Heart left ventricle (tissue), 16 donors: ENCODE measurements around the gene DCX. TPM values are rescaled to one million over a fixed set of nuclear protein-coding genes. Genes with fewer than 3 reads are reported as not detected.

Source experiments
- ATAC-seq, 4 donors: fragments of 200-7000 bp; cut with Tn5 transposase; one replicate each; pipeline ENCODE4 v1.9.1; 2020 to 2022; ENCODE audit warnings: moderate library complexity in 4 of 4, mild to moderate bottlenecking in 3 of 4, moderate number of reproducible peaks in 1 of 4
- DNase-seq, 5 donors: peaks; one replicate each; pipeline ENCODE4 v3.0.0-alpha.2; 2020
- H3K27ac ChIP-seq, 12 donors: fragments of 200-600 bp; sonication (generic) in 4 of 12; one replicate each; pipeline versions ENCODE4 v1.5.0 to v1.8.0; 2016 to 2022; ENCODE audit warnings: mild to moderate bottlenecking in 2 of 12
- H3K27me3 ChIP-seq, 9 donors: fragments of 200-600 bp; sonication (generic) in 2 of 9; one replicate each; pipeline versions ENCODE4 v1.5.1 to v1.8.0; 2016 to 2022; ENCODE audit warnings: mild to moderate bottlenecking in 3 of 9
- H3K36me3 ChIP-seq, 9 donors: fragments of 200-600 bp; sonication (generic) in 2 of 9; one replicate each; pipeline versions ENCODE4 v1.5.0 to v1.8.0; 2018 to 2022; ENCODE audit warnings: mild to moderate bottlenecking in 2 of 9
- H3K4me1 ChIP-seq, 12 donors: fragments of 200-600 bp; sonication (generic) in 4 of 12; one replicate each; pipeline versions ENCODE4 v1.5.0 to v1.8.0; 2016 to 2022; ENCODE audit warnings: mild to moderate bottlenecking in 3 of 12
- H3K4me3 ChIP-seq, 12 donors: fragments of 200-600 bp; sonication (generic) in 4 of 12; one replicate each; pipeline versions ENCODE4 v1.5.0 to v1.8.0; 2017 to 2022; ENCODE audit warnings: mild to moderate bottlenecking in 9 of 12, moderate library complexity in 4 of 12
- H3K9me3 ChIP-seq, 12 donors: fragments of 200-600 bp; sonication (generic) in 4 of 12; one replicate each; pipeline versions ENCODE4 v1.5.0 to v1.8.0; 2016 to 2022; ENCODE audit warnings: mild to moderate bottlenecking in 1 of 12
- CTCF ChIP-seq, 12 donors: fragments of 200-600 bp; sonication (generic) in 4 of 12; IDR thresholded peaks; one replicate each; pipeline versions ENCODE4 v1.5.0 to v1.8.0; 2018 to 2022; ENCODE audit warnings: antibody characterized with exemption in 12 of 12, mild to moderate bottlenecking in 5 of 12
- POLR2A ChIP-seq, 2 donors: fragments of 450-650 bp; IDR thresholded peaks; one replicate each; pipeline ENCODE4 v1.6.1; 2017; ENCODE audit warnings: antibody characterized with exemption in 2 of 2, mild to moderate bottlenecking in 2 of 2, moderate library complexity in 2 of 2
- WGBS, 4 donors: extraction: QIAGEN DNeasy Blood & Tissue Kit in 2 of 4; methylation state at CpG; one replicate each; pipeline versions ENCODE4 v1.1.5 to v1.1.7; 2013 to 2018; 5-methylcytosine and 5-hydroxymethylcytosine counted together
- intact Hi-C, 10 donors: fragments of 100-400 bp; cut with DNase I; formaldehyde crosslinking; loops; one replicate each; pipeline versions ENCODE4 v1.11.1 to v1.14.2; 2022
- polyA plus RNA-seq, 2 donors: library from polyadenylated mRNA; stranded (reverse); fragments of 200-250 nt; gene quantifications; one replicate each; pipeline ENCODE4 v1.2.3, GENCODE V29; 2013
- total RNA-seq, 9 donors: library from RNA; depleted of rRNA in 2 of 9; stranded (reverse); fragments of >200 nt in 2 of 9; fragmentation: NEBNext Ultra II Directional in 3 of 9; extraction: Animal tissue kit (Norgen Biotek cat#: 25700) in 3 of 9; gene quantifications; one replicate each; pipeline versions ENCODE4 v1.1.0 to v1.2.4, GENCODE V29; 2016 to 2023
- donor health status: ischemic (EF 13 %, LVEDD 7.1; RV severe dilation, severe dysfunction).
- donor health status: healthy with polysubstance abuse.
- donor health status: DM: no; HTN: yes; CAD: no.
- donor health status: DM: no; HTN: no; CAD: no.
- donor health status: ischemic (EF 25% LVEDD 6.9; RV normal size, moderate dysfunction).
- donor health status: ischemic (EF 25% LVEDD 5.7; RV mildly dilated, moderate dysfunction).
- donor health status: healthy.
- donor health status: DM: yes; HTN: yes; CAD: no.
- donor health status: ischemic (EF 35%, LVEDD 5.7; RV mildly dilated, moderate dysfunction).
- donor health status: nonischemic (EF 11% LVEDD 7.7; RV severe dilation, severe dysfunction).
- donor health status: DM: yes; HTN: yes; CAD: no.
- donor health status: PGD.
- donor health status: ischemic (EF 29% LVEDD 5.4; RV normal size, mild dysfunction).
- donor health status: nonischemic (EF 23%, LVEDD 6.1; RV moderate dilation, normal function).

DCX gene
- total and polyA plus RNA-seq, 11 donors, result 0.04 to 0.09 (median 0.07) TPM; not detected in 7

- no peaks in the 10 kb centered on the region for H3K4me1 ChIP-seq
- WGBS, 4 donors, result 48 to 59% (median 49%) methylated on average over 8 of the region's 8 CpGs
- no peak overlapping the region for H3K4me3 ChIP-seq
- H3K27ac ChIP-seq, result no peak overlapping the region
- H3K27me3 ChIP-seq, result peaks cover 0 to 20% (median 0%) of the 10 kb centered on the region in 9 donors
- H3K36me3 ChIP-seq, result no peaks in the 10 kb centered on the region
- no peak for TF ChIP-seq CTCF (IDR thresholded peaks at IDR 0.05)
- TF ChIP-seq POLR2A (IDR thresholded peaks at IDR 0.05), result no peak
- H3K9me3 ChIP-seq, result no peaks in the 10 kb centered on the region
- intact Hi-C loops, result no loop called here
- DNase-seq (no peak), ATAC-seq (peak in 2 of 4 donors; percentile 20 to 53)
Measured at GRCh38 chrX:111284631-111285293, 127.2 kb downstream of the DCX start.

- Histone ChIP-seq H3K27me3 (peaks cover 0 to 19% (median 0%) of the 10 kb centered on the region in 9 donors), H3K4me1 (no peaks in the 10 kb centered on the region), H3K9me3 (no peaks in the 10 kb centered on the region), H3K4me3 (no peak overlapping the region), H3K36me3 (no peaks in the 10 kb centered on the region), H3K27ac (no peak overlapping the region)
- DNase-seq, result no peak
- intact Hi-C loops, result no loop called here
- TF ChIP-seq POLR2A (IDR thresholded peaks at IDR 0.05) (no peak), CTCF (IDR thresholded peaks at IDR 0.05) (no peak)
- WGBS, 4 donors, result 68 to 92% (median 73%) methylated on average over 2 of the region's 2 CpGs
- ATAC-seq, result no peak
Measured at GRCh38 chrX:111283446-111283845, 128.5 kb downstream of the DCX start.

- intact Hi-C loops, result no loop called here
- Histone ChIP-seq H3K36me3 (no peaks in the 10 kb centered on the region), H3K9me3 (no peaks in the 10 kb centered on the region), H3K27ac (no peak overlapping the region), H3K4me3 (no peak overlapping the region), H3K4me1 (no peaks in the 10 kb centered on the region), H3K27me3 (peaks cover 0 to 16% (median 0%) of the 10 kb centered on the region in 9 donors)
- TF ChIP-seq CTCF (IDR thresholded peaks at IDR 0.05), result no peak
- no peak for TF ChIP-seq POLR2A (IDR thresholded peaks at IDR 0.05)
- WGBS, 4 donors, result 60 to 88% (median 73%) methylated on average over 1 of the region's 1 CpG
- ATAC-seq (no peak), DNase-seq (no peak)
Measured at GRCh38 chrX:111282991-111283390, 129.0 kb downstream of the DCX start.

DNA sequence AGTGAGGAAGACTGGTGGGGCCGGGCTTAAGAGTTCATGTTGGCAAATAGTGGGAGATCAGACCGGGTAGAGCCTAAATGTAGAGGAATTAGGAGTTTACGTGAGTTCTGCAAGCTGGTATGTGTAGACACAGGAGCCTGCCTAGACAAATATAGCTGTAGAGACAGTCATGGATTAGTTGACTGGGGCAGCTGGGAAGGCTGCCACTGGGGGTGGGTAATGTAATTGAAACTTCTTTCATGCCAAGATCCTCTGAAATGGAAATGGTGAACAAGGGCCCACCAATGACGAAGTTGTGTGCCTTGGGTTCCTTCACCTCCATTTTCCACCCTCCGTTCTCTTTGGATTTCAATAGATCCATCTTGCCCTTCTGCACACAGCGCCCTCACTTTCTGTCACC is 129.9 kb downstream of the DCX start:
- Histone ChIP-seq H3K4me3 (no peak overlapping the region), H3K27ac (no peak overlapping the region), H3K27me3 (peaks cover 0 to 16% (median 0%) of the 10 kb centered on the region in 9 donors), H3K4me1 (no peaks in the 10 kb centered on the region), H3K36me3 (no peaks in the 10 kb centered on the region), H3K9me3 (no peaks in the 10 kb centered on the region)
- TF ChIP-seq POLR2A (IDR thresholded peaks at IDR 0.05), result no peak
- TF ChIP-seq CTCF (IDR thresholded peaks at IDR 0.05), result no peak
- no peak for ATAC-seq
- WGBS, 4 donors, result 65 to 91% (median 80%) methylated on average over 6 of the region's 6 CpGs
- intact Hi-C loops, result no loop called here
- DNase-seq, result no peak
